ENCODE measurements around the gene AMD1. TPM values are rescaled to one million over a fixed set of nuclear protein-coding genes. Genes with fewer than 3 reads are reported as not detected.

AMD1 gene
- total and polyA plus RNA-seq, 9 of the 15 experiments (the other 6 are each of a cell fraction or from before 2014, with no cell fraction given), result 60.0 to 151 (median 85.6) TPM

- TF ChIP-seq REST (IDR thresholded peaks at IDR 0.05; ENCODE audit: borderline replicate concordance) (no peak), REST (CRISPR knock-in tag; IDR thresholded peaks at IDR 0.05; ENCODE audit: low read depth) (no peak)
These were observed 48.1 kb upstream of the AMD1 start (continued) for GRCh38 chr6:110826236-110827129.
